Sigmoid colon (tissue), 4 donors: ENCODE measurements around the gene CERS3.

Source experiments
- EP300 ChIP-seq, 4 donors: sonication (generic); formaldehyde crosslinking; IDR thresholded peaks; one replicate each; pipeline ENCODE4 v1.6.1; 2017; ENCODE audit warnings: antibody characterized with exemption in 4 of 4
- POLR2A ChIP-seq, 2 donors: fragments of 450-650 bp; IDR thresholded peaks; one replicate each; pipeline ENCODE4 v1.6.1; 2016; ENCODE audit warnings: antibody characterized with exemption in 2 of 2, mild to moderate bottlenecking in 2 of 2, moderate library complexity in 2 of 2
- TF ChIP-seq, protein P1 (sequence below), 4 experiments: fragments of 450-650 bp in 3 of 4; fragments of 200-600 bp in 1 of 4; IDR thresholded peaks; one replicate each; pipeline ENCODE4 v1.5.1; 2016 to 2019; ENCODE audit warnings: antibody characterized with exemption in 4 of 4, mild to moderate bottlenecking in 3 of 4, moderate library complexity in 2 of 4

DNA sequence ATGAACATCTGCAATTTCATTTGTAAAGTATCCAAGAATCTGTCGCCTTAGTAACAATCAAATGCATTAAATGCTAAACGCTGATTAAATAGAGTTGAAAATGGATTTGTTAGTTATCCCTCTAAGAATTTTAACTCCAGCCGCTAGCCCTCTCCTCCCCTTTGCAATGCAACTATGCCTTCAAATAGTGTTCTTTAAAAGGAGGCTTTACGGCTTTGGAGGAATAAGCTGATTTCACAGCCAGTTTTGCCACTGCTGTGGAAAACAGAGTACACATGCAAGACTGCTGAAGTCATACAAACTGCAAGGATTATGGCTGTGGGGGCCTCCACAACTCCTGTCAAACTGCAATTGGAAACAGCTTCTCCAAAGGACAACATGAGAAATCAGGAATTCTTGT is 89.2 kb downstream of the CERS3 start:
- TF ChIP-seq, protein P1, sequence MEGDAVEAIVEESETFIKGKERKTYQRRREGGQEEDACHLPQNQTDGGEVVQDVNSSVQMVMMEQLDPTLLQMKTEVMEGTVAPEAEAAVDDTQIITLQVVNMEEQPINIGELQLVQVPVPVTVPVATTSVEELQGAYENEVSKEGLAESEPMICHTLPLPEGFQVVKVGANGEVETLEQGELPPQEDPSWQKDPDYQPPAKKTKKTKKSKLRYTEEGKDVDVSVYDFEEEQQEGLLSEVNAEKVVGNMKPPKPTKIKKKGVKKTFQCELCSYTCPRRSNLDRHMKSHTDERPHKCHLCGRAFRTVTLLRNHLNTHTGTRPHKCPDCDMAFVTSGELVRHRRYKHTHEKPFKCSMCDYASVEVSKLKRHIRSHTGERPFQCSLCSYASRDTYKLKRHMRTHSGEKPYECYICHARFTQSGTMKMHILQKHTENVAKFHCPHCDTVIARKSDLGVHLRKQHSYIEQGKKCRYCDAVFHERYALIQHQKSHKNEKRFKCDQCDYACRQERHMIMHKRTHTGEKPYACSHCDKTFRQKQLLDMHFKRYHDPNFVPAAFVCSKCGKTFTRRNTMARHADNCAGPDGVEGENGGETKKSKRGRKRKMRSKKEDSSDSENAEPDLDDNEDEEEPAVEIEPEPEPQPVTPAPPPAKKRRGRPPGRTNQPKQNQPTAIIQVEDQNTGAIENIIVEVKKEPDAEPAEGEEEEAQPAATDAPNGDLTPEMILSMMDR (IDR thresholded peaks at IDR 0.05): no peak
- TF ChIP-seq POLR2A (IDR thresholded peaks at IDR 0.05): no peak
- TF ChIP-seq EP300 (IDR thresholded peaks at IDR 0.05): no peak
